GM19455 (cell line): Measurements from ENCODE around the gene RNF227.
A peak's percentile ranks its signal among the peaks of the same experiment; 100 is the strongest.

Experiments used
- ATAC-seq: cut with Tn5 transposase; IDR thresholded peaks from one replicate; pipeline ENCODE4 v1.9.1; 2021; ENCODE audit not compliant: unreplicated experiment

RNF227 gene

DNA sequence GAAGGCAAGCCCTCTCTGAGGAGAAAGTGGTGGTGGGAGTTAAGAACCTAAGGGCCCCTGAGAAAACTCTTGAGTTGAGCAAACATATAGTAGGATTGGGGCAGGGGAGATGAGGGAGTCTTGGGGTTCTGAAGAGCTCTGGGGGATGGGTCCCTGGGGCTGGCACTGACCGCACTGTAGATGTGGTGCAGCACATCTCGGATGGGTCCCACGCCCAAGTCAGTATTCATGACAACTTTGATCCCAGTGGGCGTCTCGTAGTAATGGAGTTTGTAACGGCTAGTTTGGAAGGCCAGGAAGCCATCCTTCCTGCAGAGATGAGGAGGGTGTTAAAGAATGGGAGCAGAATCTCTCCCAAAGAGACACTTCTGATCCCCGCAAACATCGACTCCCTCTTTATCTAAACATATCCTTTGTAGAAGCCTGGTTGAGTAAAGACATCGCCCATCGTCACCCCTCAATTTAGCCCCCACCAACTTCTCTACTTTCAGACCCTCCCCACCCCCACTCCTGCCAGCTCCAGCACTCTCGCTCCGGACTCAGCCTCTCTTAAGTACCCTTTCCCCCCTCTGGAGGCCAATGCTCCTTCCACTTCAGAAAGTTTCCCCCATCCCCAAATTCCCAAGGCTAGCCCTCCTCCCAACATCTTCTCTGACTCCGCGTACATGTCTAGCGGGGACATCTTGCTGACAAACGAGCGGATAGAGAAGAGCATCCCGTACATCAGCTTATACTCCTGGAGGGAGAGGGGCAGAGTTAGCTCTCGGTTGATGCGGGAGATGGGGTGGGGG is 14.9 kb upstream of the RNF227 start:
- no peak for ATAC-seq

DNA sequence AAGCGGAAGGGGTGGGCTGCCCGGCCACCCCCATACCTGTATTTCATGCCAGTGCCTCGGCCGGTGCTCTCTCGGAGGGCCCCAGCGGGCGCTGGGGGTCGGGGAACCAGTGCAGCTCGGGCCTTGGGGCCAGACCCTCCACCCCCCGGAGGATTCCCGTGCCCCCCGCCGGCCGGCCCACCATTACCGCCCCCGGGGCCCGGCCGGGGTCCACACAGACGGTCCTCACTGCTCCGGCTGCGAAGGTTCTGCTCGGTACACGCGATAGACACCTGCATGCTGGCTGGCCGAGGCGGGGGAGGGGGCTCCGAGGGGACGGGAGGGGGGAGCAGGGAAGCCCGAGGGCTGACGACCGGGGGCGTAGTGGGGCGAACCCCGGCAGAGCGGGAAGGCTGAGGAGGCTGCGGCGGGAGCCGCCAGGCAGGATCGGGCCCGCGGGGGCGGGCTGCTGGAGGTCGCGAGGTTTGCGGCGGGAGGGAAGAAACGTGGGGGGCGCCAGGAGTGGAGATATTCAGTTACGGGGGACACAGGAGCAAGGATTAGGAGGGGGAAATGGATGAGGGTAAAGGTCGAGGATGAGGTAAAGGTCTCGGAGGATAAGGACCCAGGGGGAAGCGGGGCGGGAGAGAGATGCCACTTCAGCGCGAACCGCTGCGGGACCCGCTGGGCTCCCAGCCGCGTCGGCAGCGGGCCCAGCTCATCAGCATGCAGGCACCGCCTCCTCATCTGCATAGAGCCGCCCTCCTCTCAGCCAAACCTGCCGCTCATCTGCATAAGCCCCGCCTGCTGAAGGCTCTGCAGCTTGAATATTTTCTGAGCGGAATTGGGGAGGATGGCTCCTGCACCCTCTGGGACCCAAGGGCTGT is 13.3 kb upstream of the RNF227 start, which contains the start of gene KCNAB3:
KCNAB3 (minus strand) TSS at position 699 of the 866 bp plus-strand sequence; CDS start at position 278, 421 bp downstream.
- no peak for ATAC-seq

DNA sequence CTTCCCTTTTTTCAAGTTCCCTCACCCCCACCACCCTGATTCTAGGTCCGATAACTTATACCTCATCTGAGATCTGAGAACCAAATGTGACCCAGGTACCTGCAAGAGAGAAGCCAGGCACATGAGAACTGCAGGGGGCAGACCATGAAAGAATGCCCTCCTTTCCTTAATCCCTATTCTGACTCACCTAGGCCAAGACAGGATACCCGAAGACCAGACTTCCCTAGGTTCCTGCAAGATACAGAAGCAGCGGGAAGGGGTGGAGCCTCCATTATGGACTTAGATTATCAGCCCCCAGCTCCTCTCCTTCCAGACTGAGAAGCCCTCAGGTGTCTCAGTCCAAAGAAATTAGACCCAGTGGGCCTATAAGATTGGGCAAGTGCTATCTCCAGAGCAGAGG is 11.5 kb upstream of the RNF227 start:
- ATAC-seq: no peak

DNA sequence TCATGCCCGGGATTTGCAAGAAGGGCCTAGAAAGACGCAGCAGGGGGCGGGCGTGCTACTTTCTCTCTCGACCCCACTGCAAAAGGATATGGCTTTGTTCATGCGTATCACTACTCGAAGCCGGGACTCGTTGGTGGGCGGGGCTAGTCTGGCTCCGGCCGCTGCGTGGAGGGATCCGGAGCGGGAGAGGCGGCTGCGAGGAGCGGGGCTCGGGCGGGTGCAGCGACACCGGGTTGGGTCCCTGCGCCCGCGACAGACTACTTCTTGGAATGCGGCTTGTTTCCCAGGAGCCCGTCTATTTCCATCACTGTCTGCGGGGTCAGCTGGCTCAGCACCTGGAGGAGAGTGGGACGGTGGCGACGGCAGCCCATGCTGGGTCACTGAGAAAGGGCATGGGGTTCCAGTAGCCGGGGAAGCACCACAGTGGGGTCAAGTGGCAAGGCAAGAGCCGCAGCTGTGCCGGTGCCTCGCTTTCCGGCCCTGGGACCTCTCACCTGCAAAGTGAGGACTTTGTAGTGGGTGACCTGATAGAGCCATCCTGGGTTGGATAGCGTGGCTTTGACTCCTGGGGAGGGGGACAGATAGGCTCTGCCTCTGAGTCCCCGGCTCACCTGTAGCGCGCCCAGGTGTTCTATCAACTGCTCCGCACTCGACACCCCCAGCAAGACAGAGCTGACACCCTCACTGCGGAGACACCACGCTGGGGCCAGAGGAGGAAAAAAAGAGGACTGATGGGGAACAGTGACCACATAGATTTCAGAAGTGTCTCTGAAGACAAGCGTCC is 6.9 kb upstream of the RNF227 start:
- ATAC-seq: no peak

DNA sequence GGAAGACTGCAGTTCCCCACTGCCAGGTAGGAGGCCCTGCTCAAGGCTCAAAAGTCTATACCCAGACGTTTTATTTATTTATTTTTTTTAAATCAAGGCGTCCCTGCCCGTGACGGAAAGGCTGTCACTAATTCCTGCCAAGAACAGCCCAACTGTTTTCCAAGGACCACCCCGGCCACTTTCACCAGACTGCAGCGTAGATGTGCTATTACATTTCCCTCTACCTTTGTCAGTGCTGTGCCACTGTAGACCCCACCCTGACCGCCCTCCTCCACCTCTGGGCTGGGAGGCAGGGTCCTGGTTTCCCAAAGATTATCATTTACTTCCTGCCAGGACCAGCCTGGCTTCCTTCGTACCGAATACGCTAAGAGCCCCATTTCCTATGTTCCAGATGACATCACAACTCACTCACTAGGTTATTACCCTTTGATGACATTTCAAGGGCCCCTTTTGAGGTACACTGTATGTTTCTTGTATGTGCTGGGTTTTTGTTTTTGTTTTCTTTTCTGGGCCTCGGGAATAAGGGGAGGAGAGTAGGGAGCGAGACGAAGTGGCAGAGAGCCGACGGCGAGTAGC is 6.3 kb upstream of the RNF227 start:
- ATAC-seq: no peak

DNA sequence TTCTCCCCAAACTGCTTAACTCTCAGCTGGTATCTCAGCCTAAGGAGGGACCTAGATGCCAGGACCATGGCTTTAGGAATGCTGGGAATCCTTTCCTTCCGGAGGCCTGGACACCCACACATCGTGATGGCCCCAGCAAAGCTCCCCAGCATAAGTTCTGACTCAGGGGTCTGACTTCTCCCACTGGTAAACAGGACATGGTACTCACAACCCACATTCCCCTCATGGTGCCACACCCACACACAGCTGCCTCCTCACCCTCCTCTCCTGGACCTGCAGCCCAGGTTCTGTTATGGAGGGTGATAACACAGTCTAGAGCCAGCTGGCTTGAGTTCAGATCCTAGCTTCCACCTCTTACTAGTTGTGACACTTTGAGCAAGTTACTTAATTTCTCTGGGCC is 719 bp upstream of the RNF227 start:
- no peak for ATAC-seq

DNA sequence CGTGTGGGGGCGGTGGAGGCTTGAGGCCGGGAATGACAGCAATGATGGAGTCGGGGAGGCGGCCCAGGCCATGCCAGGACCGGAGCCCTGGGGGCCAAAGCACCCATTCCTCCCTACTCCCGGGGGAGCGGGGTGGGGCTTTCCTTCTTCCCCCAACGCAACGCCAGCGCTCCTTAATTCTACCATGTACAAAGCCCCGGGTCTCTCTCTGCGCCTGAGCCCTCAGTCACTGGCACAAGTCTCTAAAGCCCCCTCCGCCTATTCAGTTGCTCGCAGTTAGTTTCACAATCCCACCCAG is 245 bp upstream of the RNF227 start:
- no peak for ATAC-seq

DNA sequence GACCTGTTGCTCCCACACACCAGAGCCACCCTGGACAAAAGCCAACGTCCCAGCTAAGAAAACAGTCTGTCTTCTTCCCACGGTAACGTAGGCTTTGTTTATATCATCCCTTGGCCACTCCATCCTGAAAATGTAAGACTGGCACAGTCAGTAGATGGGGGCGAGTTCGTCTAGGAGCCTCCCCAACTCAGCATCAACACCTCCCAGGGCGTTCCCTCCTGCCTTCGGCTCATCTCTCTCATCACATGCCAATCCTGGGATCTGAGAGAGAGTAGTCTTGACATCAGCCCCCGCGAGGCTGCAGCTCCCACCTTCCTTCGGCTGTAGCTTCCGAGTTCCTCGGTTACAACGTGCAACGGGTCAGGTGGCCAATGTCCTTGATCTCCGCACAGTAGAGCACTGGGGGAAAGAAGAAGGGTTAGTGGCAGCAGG is 894 bp downstream of the RNF227 start:
- ATAC-seq: peak; percentile 18

DNA sequence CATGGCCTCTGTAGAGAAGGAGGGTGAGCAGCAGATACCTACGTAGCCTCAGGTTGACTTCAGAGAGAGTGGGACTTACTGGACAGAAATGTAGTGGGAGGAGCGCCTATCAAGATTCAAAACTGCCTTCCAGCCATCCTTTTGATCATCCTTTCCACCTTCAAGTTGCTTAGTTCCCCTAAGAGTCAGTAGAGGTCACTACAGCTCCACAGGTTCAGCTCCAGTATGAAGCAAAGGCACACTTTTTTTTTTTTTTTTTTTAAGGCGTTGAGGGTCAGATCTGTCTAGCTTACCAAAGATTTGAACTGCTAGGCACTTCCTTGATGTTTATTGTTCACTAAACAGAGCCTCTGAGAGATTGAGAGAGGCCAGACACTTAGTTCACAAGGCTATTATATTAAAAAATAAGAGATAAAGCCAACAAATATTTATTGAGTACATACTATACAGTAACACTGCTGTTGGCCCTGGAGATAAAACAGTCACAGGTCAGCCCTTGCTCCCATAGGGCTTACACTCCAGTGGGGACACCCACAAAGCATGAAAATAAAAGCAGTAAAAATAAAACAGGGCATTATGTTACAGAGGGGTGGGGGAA is 3.1 kb downstream of the RNF227 start:
- ATAC-seq: no peak

DNA sequence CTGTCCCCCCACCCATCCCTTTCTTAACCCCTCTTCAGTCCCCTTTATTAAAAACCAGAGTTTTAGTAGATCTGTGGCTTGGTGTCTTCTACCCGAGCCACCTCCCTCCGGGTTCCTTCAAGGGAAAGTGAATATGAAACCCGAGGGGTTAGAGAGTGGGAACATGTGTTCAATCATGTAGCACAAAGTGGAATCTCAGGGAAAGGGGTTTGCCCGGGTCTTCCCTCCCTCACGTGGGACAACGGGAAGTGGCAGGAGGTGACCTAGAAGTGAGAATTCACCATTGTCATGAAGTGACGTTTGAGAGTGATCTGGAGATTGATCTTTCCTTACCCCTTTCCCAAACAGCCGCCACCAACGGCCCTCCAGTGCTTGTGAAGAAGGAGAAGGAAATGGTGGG is 5.0 kb downstream of the RNF227 start:
- no peak for ATAC-seq

DNA sequence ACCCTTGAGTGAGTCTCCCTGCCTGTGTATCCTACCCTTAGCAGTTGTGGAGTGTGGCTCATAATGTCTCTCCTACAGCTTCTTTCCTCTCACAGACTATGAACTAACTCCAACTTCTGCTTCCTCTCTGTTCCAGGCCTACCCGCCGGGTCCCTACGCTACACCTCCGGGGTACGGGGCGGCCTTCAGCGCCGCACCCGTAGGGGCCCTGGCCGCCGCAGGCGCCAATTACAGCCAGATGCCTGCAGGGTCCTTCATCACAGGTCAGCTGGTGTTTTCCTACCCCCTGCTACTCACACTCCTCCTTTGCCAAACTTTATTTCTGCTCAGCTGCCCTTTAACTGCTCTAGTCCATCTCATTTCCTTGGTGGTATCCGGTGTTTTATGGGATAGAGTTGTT is 5.4 kb downstream of the RNF227 start:
- no peak for ATAC-seq

DNA sequence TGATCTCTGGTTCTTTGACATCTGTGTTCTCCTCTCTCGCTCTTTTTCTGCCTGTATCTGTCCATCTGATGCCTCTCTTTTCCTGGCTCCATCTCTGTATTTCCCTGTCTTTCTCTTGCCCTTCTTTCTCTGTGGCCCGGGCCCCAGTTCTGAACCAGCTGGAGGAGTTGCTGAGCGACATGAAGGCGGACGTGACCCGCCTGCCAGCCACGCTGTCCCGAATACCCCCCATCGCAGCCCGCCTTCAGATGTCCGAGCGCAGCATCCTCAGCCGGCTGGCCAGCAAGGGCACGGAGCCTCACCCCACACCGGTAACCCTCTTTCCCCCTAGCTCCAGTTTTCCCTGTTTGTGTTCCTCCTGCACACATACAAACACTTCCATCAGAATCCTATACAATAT is 5.8 kb downstream of the RNF227 start:
- ATAC-seq: no peak

DNA sequence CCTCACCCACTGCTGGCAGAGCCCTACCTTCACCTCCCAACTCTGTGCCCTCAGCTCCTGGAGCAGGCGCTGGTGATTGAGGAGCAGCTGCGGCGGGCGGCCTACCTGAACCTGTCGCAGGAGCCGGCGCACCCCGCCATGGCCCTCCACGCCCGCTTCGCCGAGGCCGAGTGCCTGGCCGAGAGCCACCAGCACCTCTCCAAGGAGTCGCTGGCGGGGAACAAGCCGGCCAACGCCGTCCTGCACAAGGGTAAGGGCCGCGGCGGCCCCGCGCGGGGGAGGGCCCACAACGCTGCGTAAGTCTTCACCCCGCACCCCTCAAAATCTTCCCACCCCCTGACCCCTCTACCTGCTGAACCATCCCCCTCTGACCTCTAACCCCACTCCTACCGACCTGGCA is 7.0 kb downstream of the RNF227 start:
- ATAC-seq: no peak

DNA sequence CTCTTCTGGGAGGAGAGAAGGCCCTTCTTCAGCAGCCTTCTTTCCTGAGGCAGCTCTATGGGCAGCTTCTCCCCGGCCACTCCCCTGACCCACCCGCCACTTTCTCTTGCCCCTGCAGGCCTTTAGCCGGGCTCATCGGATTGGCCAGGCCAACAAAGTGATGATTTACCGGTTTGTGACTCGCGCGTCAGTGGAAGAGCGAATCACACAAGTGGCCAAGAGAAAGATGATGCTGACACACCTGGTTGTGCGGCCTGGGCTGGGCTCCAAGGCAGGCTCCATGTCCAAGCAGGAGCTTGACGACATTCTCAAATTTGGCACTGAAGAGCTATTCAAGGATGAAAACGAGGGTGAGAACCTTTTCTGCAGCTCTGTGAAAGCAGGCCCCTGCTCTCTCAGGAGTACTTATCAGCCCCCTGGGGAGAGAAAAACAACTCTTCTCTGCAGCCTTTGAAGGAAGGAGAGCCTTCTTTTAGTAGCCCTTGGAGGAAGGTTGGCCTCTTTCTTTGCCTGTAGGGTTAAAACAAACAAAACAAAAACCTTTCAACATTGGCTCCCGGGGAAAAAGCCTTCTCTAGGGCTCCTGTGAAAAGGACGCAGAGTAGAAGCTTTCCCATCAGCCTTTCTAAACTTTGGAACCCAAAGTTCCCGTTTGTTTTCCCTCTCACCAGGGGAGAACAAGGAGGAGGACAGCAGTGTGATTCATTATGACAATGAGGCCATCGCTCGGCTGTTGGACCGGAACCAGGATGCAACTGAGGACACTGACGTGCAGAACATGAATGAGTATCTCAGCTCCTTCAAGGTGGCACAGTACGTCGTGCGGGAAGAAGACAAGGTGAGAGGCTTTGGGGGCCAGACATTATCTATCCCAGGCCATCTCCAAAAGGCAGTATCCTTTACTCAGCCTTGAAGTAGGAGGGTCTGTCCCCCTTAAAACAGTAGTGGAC is 12.7 kb downstream of the RNF227 start:
- no peak for ATAC-seq

DNA sequence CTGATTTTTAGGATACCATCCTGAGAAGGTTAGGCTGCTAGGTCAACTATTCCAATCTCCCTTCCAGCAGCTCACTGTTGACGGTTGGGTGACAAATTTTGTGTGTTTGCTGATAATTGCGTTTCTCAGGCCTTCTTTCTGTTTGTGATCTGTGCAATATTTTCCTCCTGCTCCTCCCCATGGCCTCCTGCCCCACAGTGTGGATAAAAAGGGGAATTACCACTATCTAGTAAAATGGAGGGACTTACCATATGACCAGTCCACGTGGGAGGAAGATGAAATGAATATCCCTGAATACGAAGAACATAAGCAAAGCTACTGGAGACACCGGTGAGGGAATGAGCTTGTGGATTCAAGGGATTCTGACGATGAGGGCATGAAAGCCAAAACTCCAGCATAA is 18.3 kb downstream of the RNF227 start:
- no peak for ATAC-seq

DNA sequence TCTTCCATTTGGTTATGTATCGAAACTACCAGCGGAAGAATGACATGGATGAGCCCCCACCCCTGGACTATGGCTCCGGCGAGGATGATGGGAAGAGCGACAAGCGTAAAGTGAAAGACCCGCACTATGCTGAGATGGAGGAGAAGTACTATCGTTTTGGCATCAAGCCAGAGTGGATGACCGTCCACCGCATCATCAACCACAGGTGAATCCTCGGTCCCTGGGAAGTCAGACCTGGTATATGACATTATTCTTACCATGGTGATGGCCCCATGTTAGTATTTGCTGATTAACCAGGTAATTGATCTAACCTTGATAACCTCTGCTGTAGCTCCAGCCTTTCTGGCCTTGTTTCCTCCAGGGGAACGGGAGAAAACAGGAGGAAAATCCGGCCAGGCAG is 19.0 kb downstream of the RNF227 start:
- ATAC-seq: no peak

DNA sequence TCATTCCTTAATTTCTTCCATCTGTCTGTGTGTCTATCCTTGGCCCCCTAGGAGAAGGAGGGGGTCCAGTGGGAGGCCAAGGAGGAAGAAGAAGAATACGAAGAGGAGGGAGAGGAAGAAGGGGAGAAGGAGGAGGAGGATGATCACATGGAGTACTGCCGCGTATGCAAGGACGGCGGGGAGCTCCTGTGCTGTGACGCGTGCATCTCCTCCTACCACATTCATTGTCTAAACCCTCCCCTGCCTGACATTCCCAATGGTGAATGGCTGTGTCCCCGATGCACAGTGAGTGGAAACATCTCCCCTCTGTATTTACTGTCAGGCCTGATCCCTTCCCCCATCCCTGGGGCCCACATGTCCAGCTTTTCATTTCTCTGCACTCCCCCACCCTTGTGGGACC is 21.2 kb downstream of the RNF227 start:
- no peak for ATAC-seq

DNA sequence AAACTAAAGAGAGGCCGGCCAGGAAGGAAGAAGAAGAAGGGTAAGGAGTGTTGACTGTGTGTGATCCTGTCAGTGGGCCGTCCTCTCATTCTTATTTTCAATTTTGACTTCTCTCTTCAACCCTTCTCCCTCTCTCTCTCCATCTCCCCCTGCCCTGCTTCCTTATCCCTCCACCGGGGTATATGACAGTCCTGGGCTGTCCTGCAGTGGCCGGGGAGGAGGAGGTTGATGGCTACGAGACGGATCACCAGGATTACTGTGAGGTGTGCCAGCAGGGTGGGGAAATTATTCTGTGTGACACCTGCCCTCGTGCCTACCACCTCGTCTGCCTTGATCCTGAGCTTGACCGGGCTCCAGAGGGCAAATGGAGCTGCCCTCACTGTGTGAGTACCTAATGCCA is 21.9 kb downstream of the RNF227 start:
- no peak for ATAC-seq

DNA sequence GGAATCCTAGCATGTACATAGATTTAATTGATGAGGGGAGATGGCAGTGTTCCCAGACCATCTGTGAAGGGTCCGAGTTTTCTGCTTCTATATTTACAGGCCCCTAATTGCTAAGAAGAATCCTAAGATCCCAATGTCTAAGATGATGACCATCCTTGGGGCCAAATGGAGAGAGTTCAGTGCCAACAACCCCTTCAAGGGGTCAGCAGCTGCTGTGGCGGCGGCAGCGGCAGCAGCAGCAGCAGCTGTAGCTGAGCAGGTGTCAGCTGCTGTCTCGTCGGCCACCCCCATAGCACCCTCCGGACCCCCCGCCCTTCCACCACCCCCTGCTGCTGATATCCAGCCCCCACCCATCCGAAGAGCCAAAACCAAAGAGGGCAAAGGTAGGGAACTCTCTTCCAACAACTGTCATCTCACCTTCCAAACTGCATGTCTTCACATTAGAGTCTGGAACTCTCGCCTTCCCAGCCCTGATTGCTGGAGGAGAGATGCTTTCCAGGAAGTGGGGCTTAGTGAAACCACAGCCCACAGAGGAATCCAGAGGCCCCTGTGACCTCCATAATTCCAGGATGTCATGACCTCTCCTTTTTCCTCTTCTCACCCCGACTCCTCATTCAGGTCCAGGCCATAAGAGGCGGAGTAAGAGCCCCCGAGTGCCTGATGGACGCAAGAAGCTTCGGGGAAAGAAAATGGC is 22.8 kb downstream of the RNF227 start:
- no peak for ATAC-seq
